GM21529 (cell line): ENCODE measurements around the gene MYF5.

ENCODE experiments used
- ATAC-seq: cut with Tn5 transposase; IDR thresholded peaks from one replicate; pipeline ENCODE4 v1.9.1; 2021; ENCODE audit not compliant: unreplicated experiment

MYF5 gene

GRCh38 chr12:80756875-80757274 lies 40.2 kb downstream of the MYF5 start:
- peak; percentile 84 for ATAC-seq

- ATAC-seq: no peak
Measured at GRCh38 chr12:80761838-80762237, 45.1 kb downstream of the MYF5 start.

- no peak for ATAC-seq
Measured at GRCh38 chr12:80763874-80764273, 47.2 kb downstream of the MYF5 start.

- ATAC-seq: no peak
Measured at GRCh38 chr12:80766210-80766609, 49.5 kb downstream of the MYF5 start.

- ATAC-seq: peak; percentile 88
Measured at GRCh38 chr12:80766897-80767296, 50.2 kb downstream of the MYF5 start.
